SK-N-SH treated with all-trans-retinoic acid at 6 μM for 48 hours (cell line): ENCODE data around the gene CUEDC2.

ENCODE experiments used
- ATAC-seq: fragments of 200-7000 bp; cut with Tn5 transposase; 3 replicates; pipeline ENCODE4 v1.9.1; 2020; ENCODE audit warnings: mild to moderate bottlenecking, moderate library complexity
- ARNTL ChIP-seq: fragments of 450-650 bp; formaldehyde crosslinking; IDR thresholded peaks from 2 replicates; pipeline ENCODE4 v1.5.0; 2020; ENCODE audit warnings: low read depth, mild to moderate bottlenecking, moderate library complexity, borderline replicate concordance
- BACH2 ChIP-seq: fragments of 250-450 bp; sonication (Bioruptor Pico); IDR thresholded peaks from 2 replicates; pipeline ENCODE4 v1.9.0; 2021; ENCODE audit warnings: mild to moderate bottlenecking, borderline replicate concordance
- CSDC2 ChIP-seq: fragments of 250-450 bp; sonication (Bioruptor Pico); IDR thresholded peaks from 2 replicates; pipeline ENCODE4 v1.5.0; 2020; ENCODE audit warnings: mild to moderate bottlenecking, moderate library complexity
- ESRRG ChIP-seq: fragments of 250-450 bp; sonication (Bioruptor Pico); IDR thresholded peaks from 2 replicates; pipeline ENCODE4 v1.6.1; 2021; ENCODE audit warnings: mild to moderate bottlenecking
- GLIS3 ChIP-seq: fragments of 250-450 bp; sonication (Bioruptor Pico); IDR thresholded peaks from 2 replicates; pipeline ENCODE4 v1.5.0; 2020; ENCODE audit warnings: mild to moderate bottlenecking, moderate library complexity
- ISL1 ChIP-seq: fragments of 250-450 bp; sonication (Bioruptor Pico); IDR thresholded peaks from 2 replicates; pipeline ENCODE4 v2.1.2; 2022; ENCODE audit warnings: mild to moderate bottlenecking, moderate library complexity
- OSR1 ChIP-seq: fragments of 250-450 bp; sonication (Bioruptor Pico); IDR thresholded peaks from 2 replicates; pipeline ENCODE4 v1.8.0; 2022; ENCODE audit warnings: moderate library complexity, mild to moderate bottlenecking, inconsistent platforms
- POU6F1 ChIP-seq: fragments of 250-450 bp; sonication (Bioruptor Pico); IDR thresholded peaks from 2 replicates; pipeline ENCODE4 v1.8.0; 2021; ENCODE audit warnings: low read depth, mild to moderate bottlenecking, moderate library complexity, borderline replicate concordance
- PPARA ChIP-seq: fragments of 250-450 bp; sonication (Bioruptor Pico); IDR thresholded peaks from 2 replicates; pipeline ENCODE4 v1.5.0; 2020; ENCODE audit warnings: mild to moderate bottlenecking, borderline replicate concordance
- RARB ChIP-seq: fragments of 250-450 bp; sonication (Bioruptor Pico); IDR thresholded peaks from 2 replicates; pipeline ENCODE4 v1.8.0; 2021; ENCODE audit warnings: mild to moderate bottlenecking, moderate library complexity
- SNAI2 ChIP-seq: fragments of 250-450 bp; sonication (Bioruptor Pico); IDR thresholded peaks from 2 replicates; pipeline ENCODE4 v1.5.0; 2020; ENCODE audit warnings: mild to moderate bottlenecking, moderate library complexity
- TCF4 ChIP-seq: fragments of 250-450 bp; sonication (Bioruptor Pico); IDR thresholded peaks from 2 replicates; pipeline ENCODE4 v1.8.0; 2021; ENCODE audit warnings: mild to moderate bottlenecking, moderate library complexity, borderline replicate concordance
- TOX ChIP-seq: fragments of 250-450 bp; sonication (Bioruptor Pico); IDR thresholded peaks from 2 replicates; pipeline ENCODE4 v1.8.0; 2021; ENCODE audit warnings: mild to moderate bottlenecking, moderate library complexity, borderline replicate concordance
- TSHZ2 ChIP-seq: fragments of 250-450 bp; sonication (Bioruptor Pico); IDR thresholded peaks from 2 replicates; pipeline ENCODE4 v1.5.0; 2020; ENCODE audit warnings: mild to moderate bottlenecking, moderate library complexity
- ZC3H10 ChIP-seq: fragments of 250-450 bp; sonication (Bioruptor Pico); IDR thresholded peaks from 2 replicates; pipeline ENCODE4 v1.5.1; 2021; ENCODE audit warnings: mild to moderate bottlenecking, moderate library complexity
- ZFP3 ChIP-seq: fragments of 250-450 bp; sonication (Bioruptor Pico); IDR thresholded peaks from 2 replicates; pipeline ENCODE4 v1.5.0; 2020; ENCODE audit warnings: mild to moderate bottlenecking, moderate library complexity
- ZFP30 ChIP-seq: fragments of 450-650 bp; formaldehyde crosslinking; IDR thresholded peaks from 2 replicates; pipeline ENCODE4 v1.5.0; 2022; ENCODE audit warnings: mild to moderate bottlenecking, moderate library complexity
- ZNF565 ChIP-seq: fragments of 450-650 bp; formaldehyde crosslinking; conservative IDR thresholded peaks from 2 replicates; pipeline ENCODE4 v1.5.0; 2020; ENCODE audit warnings: low read depth, mild to moderate bottlenecking, moderate library complexity
- ZNF8 ChIP-seq: fragments of 450-650 bp; formaldehyde crosslinking; IDR thresholded peaks from 2 replicates; pipeline ENCODE4 v1.5.0; 2020; ENCODE audit warnings: mild to moderate bottlenecking, moderate library complexity
- TF ChIP-seq, protein P1 (sequence below): fragments of 250-450 bp; sonication (Bioruptor Pico); IDR thresholded peaks from 2 replicates; pipeline ENCODE4 v1.5.1; 2021; ENCODE audit warnings: mild to moderate bottlenecking, moderate library complexity

The CUEDC2 gene

GRCh38 chr10:102444851-102445250, 12.5 kb upstream of the CUEDC2 start:
- no peak for ATAC-seq
- TF ChIP-seq BACH2, result no peak
- no peak for TF ChIP-seq GLIS3 (CRISPR knock-in tag)
- no peak for TF ChIP-seq ARNTL (CRISPR knock-in tag)
- no peak for TF ChIP-seq ZNF565 (CRISPR knock-in tag)
- TF ChIP-seq TSHZ2, result no peak

DNA sequence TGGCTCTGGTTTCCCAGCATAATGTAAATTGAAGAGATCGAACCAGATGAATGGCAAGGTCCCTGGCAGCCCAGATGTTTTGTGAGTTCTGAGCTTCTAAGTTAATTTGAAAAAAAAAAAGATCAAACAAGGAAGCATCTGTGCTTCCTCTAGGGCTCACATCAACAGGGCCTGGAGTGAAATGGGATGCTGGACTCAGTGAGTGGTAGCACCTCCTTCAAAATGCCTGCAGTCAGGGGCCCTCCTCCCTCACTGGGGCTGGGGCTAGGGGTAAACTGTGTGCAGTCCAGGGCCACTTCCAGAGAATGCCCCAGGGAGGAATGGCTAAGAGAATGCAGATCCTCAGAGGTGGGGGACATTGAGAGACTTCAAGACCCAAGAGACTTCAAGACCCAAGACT, 6.0 kb upstream of the CUEDC2 start:
- TF ChIP-seq ESRRG (no peak), ISL1 (CRISPR knock-in tag) (no peak), ZFP3 (CRISPR knock-in tag) (no peak), PPARA (CRISPR knock-in tag) (no peak), TSHZ2 (no peak), ZC3H10 (CRISPR knock-in tag) (no peak), ARNTL (CRISPR knock-in tag) (no peak), TOX (CRISPR knock-in tag) (no peak), ZFP30 (no peak), TCF4 (CRISPR knock-in tag) (no peak), CSDC2 (CRISPR knock-in tag) (no peak), ZNF8 (no peak)
- TF ChIP-seq, protein P1, sequence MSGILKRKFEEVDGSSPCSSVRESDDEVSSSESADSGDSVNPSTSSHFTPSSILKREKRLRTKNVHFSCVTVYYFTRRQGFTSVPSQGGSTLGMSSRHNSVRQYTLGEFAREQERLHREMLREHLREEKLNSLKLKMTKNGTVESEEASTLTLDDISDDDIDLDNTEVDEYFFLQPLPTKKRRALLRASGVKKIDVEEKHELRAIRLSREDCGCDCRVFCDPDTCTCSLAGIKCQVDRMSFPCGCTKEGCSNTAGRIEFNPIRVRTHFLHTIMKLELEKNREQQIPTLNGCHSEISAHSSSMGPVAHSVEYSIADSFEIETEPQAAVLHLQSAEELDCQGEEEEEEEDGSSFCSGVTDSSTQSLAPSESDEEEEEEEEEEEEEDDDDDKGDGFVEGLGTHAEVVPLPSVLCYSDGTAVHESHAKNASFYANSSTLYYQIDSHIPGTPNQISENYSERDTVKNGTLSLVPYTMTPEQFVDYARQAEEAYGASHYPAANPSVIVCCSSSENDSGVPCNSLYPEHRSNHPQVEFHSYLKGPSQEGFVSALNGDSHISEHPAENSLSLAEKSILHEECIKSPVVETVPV (CRISPR knock-in tag), result no peak
- ATAC-seq, result no peak

DNA sequence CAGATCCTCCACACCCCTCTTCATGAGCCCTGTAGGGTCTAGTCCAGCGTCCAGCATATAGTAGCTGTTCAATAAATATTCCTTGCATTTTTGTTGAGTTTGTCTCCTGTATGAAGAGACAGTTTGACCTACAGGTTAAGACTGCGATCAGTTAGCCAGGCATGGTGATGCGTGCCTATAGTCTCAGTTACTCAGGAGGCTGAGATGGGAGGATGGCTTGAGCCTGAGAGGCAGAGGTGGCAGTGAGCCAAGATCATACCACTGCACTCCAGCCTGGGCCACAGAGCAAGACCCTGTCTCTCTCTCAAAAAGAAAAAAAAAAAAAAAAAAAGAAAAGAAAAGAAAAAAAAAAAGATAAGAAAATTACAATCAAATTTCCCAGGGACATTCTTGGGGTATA, 5.1 kb upstream of the CUEDC2 start:
- ATAC-seq, result no peak
- TF ChIP-seq TCF4 (CRISPR knock-in tag) (no peak), ARNTL (CRISPR knock-in tag) (no peak), ZFP3 (CRISPR knock-in tag) (no peak), ESRRG (no peak), CSDC2 (CRISPR knock-in tag) (no peak), OSR1 (CRISPR knock-in tag) (no peak), RARB (CRISPR knock-in tag) (no peak), SNAI2 (CRISPR knock-in tag) (no peak), GLIS3 (CRISPR knock-in tag) (no peak), POU6F1 (CRISPR knock-in tag) (no peak), TSHZ2 (no peak), ISL1 (CRISPR knock-in tag) (no peak), ZNF565 (CRISPR knock-in tag) (no peak), PPARA (CRISPR knock-in tag) (no peak), ZNF8 (no peak)
- TF ChIP-seq, protein P1 (CRISPR knock-in tag), result no peak
